ENCODE data around the gene SGK1. TPM values are rescaled to one million over a fixed set of nuclear protein-coding genes. Genes with fewer than 3 reads are reported as not detected.

SGK1 gene
- total and polyA plus RNA-seq, 2 donors from 2014 or later: 142 to 324 TPM

DNA sequence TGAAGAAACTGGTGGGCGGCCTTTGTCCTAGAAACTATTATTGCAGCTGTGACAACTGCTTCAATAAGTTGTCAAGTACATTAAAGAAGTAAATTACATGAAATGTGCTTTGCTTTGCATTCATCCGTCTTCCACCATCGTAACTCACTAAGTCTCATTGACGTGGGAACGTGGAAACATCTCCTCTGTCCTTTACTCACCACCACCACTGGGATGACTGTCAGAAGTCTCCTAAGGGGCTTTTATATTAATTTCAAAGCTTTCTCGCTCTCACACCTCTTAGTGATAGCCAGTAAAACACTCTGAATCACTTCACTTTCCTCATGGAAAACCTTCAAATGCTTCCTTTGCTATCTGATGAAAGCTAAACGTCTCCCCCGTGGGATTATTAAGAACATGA, 153.6 kb downstream of the SGK1 start:
- DNase-seq (no peak), FAIRE-seq (no peak)
- H3K27ac ChIP-seq (ENCODE audit: low read depth in 2 of 2, low read length in 2 of 2): no peak overlapping the region
- TF ChIP-seq, protein P1, sequence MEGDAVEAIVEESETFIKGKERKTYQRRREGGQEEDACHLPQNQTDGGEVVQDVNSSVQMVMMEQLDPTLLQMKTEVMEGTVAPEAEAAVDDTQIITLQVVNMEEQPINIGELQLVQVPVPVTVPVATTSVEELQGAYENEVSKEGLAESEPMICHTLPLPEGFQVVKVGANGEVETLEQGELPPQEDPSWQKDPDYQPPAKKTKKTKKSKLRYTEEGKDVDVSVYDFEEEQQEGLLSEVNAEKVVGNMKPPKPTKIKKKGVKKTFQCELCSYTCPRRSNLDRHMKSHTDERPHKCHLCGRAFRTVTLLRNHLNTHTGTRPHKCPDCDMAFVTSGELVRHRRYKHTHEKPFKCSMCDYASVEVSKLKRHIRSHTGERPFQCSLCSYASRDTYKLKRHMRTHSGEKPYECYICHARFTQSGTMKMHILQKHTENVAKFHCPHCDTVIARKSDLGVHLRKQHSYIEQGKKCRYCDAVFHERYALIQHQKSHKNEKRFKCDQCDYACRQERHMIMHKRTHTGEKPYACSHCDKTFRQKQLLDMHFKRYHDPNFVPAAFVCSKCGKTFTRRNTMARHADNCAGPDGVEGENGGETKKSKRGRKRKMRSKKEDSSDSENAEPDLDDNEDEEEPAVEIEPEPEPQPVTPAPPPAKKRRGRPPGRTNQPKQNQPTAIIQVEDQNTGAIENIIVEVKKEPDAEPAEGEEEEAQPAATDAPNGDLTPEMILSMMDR (IDR thresholded peaks at IDR 0.05; ENCODE audit: borderline replicate concordance, extremely low read depth, insufficient read depth): no peak
- no peak overlapping the region for H3K9ac ChIP-seq (ENCODE audit: low read length in 3 of 3)
- H3K4me3 ChIP-seq (ENCODE audit: low read length in 3 of 3): no peak overlapping the region
- no peaks in the 10 kb centered on the region for H3K9me3 ChIP-seq (ENCODE audit: control insufficient read depth in 2 of 3, insufficient read depth in 1 of 3, low read length in 3 of 3)
- intact Hi-C loops (cut with DNase I): no loop called here
- H3K36me3 ChIP-seq (ENCODE audit: control insufficient read depth in 2 of 3, insufficient read depth in 3 of 3, low read length in 3 of 3): peaks cover 0 to 11% (median 4%) of the 10 kb centered on the region in 3 donors
- no peaks in the 10 kb centered on the region for H3K4me1 ChIP-seq (ENCODE audit: control insufficient read depth in 2 of 3, insufficient read depth in 2 of 3, low read depth in 1 of 3, low read length in 3 of 3)
- H3K27me3 ChIP-seq (ENCODE audit: control insufficient read depth, insufficient read depth, low read length): no peaks in the 10 kb centered on the region

DNA sequence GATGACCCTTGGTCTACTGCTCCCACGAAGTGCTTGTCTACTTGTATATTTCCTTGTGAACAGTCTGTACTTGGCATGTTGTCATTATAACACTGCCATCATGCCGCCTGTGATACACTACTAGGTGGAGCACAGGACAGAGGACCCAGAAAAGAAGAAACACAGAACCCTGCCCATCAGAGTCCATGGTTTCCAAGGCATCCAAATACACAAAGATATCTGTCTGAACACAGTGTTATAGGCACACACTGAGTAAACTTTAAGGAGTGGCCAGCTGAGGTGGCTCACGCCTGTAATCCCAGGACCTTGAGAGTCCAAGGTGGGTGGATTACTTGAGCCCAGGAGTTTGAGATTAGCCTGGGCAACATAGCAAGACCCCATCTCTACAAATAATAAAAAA, 155.0 kb downstream of the SGK1 start:
- no peaks in the 10 kb centered on the region for H3K9me3 ChIP-seq (ENCODE audit: control insufficient read depth in 2 of 3, insufficient read depth in 1 of 3, low read length in 3 of 3)
- intact Hi-C loops (cut with DNase I): no loop called here
- H3K4me3 ChIP-seq (ENCODE audit: low read length in 3 of 3): no peak overlapping the region
- FAIRE-seq (no peak), DNase-seq (no peak)
- H3K4me1 ChIP-seq (ENCODE audit: control insufficient read depth in 2 of 3, insufficient read depth in 2 of 3, low read depth in 1 of 3, low read length in 3 of 3): no peaks in the 10 kb centered on the region
- H3K36me3 ChIP-seq (ENCODE audit: control insufficient read depth in 2 of 3, insufficient read depth in 3 of 3, low read length in 3 of 3): peaks cover 0 to under 1% (median 0%) of the 10 kb centered on the region in 3 donors
- H3K27ac ChIP-seq (ENCODE audit: low read depth in 2 of 2, low read length in 2 of 2): no peak overlapping the region
- TF ChIP-seq, protein P1 (IDR thresholded peaks at IDR 0.05; ENCODE audit: borderline replicate concordance, extremely low read depth, insufficient read depth): no peak
- no peaks in the 10 kb centered on the region for H3K27me3 ChIP-seq (ENCODE audit: control insufficient read depth, insufficient read depth, low read length)
- no peak overlapping the region for H3K9ac ChIP-seq (ENCODE audit: low read length in 3 of 3)

GRCh38 chr6:134161041-134161440, 156.9 kb downstream of the SGK1 start:
- no peaks in the 10 kb centered on the region for H3K27me3 ChIP-seq (ENCODE audit: control insufficient read depth, insufficient read depth, low read length)
- TF ChIP-seq, protein P1 (IDR thresholded peaks at IDR 0.05; ENCODE audit: borderline replicate concordance, extremely low read depth, insufficient read depth): no peak
- FAIRE-seq: no peak
- no peaks in the 10 kb centered on the region for H3K9me3 ChIP-seq (ENCODE audit: control insufficient read depth in 2 of 3, insufficient read depth in 1 of 3, low read length in 3 of 3)
- intact Hi-C loops (cut with DNase I): no loop called here
- no peaks in the 10 kb centered on the region for H3K4me1 ChIP-seq (ENCODE audit: control insufficient read depth in 2 of 3, insufficient read depth in 2 of 3, low read depth in 1 of 3, low read length in 3 of 3)
- no peaks in the 10 kb centered on the region for H3K36me3 ChIP-seq (ENCODE audit: control insufficient read depth in 2 of 3, insufficient read depth in 3 of 3, low read length in 3 of 3)
- no peak overlapping the region for H3K4me3 ChIP-seq (ENCODE audit: low read length in 3 of 3)
- no peak overlapping the region for H3K9ac ChIP-seq (ENCODE audit: low read length in 3 of 3)
- H3K27ac ChIP-seq (ENCODE audit: low read depth in 2 of 2, low read length in 2 of 2): no peak overlapping the region
- DNase-seq: peak in 2 of 5 donors; percentile 58 to 64

Measured in kidney (tissue), 14 donors.